Activated naive CD4-positive, alpha-beta T cell treated with anti-CD3 and anti-CD28 coated beads, Interleukin-2, amount 10 ng/mL, durations not matched to agents 7 days and 5 days (primary cell): ENCODE data around the gene NTN4.
"Not testable (repeated sequence)": the region's sequence is repeated elsewhere in the genome, so short reads cannot be mapped to it uniquely, and the experiment has no call there.

Source experiments
- CTCF ChIA-PET: fragments of 350-600 bp; sonication (Branson Sonifier 250); formaldehyde crosslinking; loops from one replicate; lab custom pipeline; 2021; ENCODE audit warnings: antibody characterized with exemption; lab: Charles Lee
- DNase-seq: peaks from one replicate; pipeline ENCODE4 v3.0.0-alpha.2; 2020
- H3K27ac Mint-ChIP-seq: one replicate; pipeline ENCODE4 v1.8.0; 2021; ENCODE audit warnings: mild to moderate bottlenecking, moderate library complexity, mixed read lengths
- H3K27me3 Mint-ChIP-seq: one replicate; pipeline ENCODE4 v1.8.0; 2021; ENCODE audit warnings: mild to moderate bottlenecking, mixed read lengths
- H3K36me3 Mint-ChIP-seq: one replicate; pipeline ENCODE4 v1.8.0; 2021; ENCODE audit warnings: mixed read lengths
- H3K4me1 Mint-ChIP-seq: one replicate; pipeline ENCODE4 v1.8.0; 2021; ENCODE audit warnings: mixed read lengths
- H3K4me3 Mint-ChIP-seq: one replicate; pipeline ENCODE4 v1.8.0; 2021; ENCODE audit warnings: mild to moderate bottlenecking, moderate library complexity, mixed read lengths
- H3K9me3 Mint-ChIP-seq: one replicate; pipeline ENCODE4 v1.8.0; 2021; ENCODE audit warnings: mixed read lengths

Gene NTN4

DNA sequence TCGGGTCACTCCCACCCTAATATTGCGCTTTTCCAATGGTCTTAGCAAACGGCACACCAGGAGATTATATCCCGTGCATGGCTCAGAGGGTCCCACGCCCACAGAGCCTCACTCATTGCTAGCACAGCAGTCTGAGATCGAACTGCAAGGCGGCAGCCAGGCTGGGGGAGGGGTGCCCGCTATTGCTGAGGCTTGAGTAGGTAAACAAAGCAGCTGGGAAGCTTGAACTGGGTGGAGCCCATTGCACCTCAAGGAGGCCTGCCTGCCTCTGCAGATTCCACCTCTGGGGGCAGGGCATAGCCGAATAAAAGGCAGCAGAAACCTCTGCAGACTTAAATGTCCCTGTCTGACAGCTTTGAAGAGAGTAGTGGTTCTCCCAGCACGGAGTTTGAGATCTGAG lies 15.1 kb downstream of the NTN4 start:
- DNase-seq, H3K27ac Mint-ChIP-seq, H3K9me3 Mint-ChIP-seq, H3K27me3 Mint-ChIP-seq, H3K4me3 Mint-ChIP-seq, CTCF ChIA-PET, H3K36me3 Mint-ChIP-seq, H3K4me1 Mint-ChIP-seq: not testable (repeated sequence)

- peaks cover 3% of the 10 kb centered on the region for H3K27me3 Mint-ChIP-seq
- no peak overlapping the region for H3K4me3 Mint-ChIP-seq
Measured at GRCh38 chr12:95774311-95775045, 16.1 kb downstream of the NTN4 start.

GRCh38 chr12:95773320-95773719 lies 17.2 kb downstream of the NTN4 start:
- no peaks in the 10 kb centered on the region for H3K4me1 Mint-ChIP-seq
- no peak for DNase-seq
- no peak overlapping the region for H3K27ac Mint-ChIP-seq
- no peaks in the 10 kb centered on the region for H3K9me3 Mint-ChIP-seq
- H3K36me3 Mint-ChIP-seq = no peaks in the 10 kb centered on the region
- CTCF ChIA-PET = no interaction called here
- no peak overlapping the region for H3K4me3 Mint-ChIP-seq
- H3K27me3 Mint-ChIP-seq = peaks cover 7% of the 10 kb centered on the region

More at GRCh38 chr12:95774311-95775045, 16.1 kb downstream of the NTN4 start:
- CTCF ChIA-PET = no interaction called here
- no peak for DNase-seq
- no peak overlapping the region for H3K27ac Mint-ChIP-seq
- H3K4me1 Mint-ChIP-seq = no peaks in the 10 kb centered on the region
- no peaks in the 10 kb centered on the region for H3K9me3 Mint-ChIP-seq
- no peaks in the 10 kb centered on the region for H3K36me3 Mint-ChIP-seq

- no peak for DNase-seq
- Mint-ChIP-seq H3K36me3 (no peaks in the 10 kb centered on the region), H3K27ac (no peak overlapping the region), H3K9me3 (no peaks in the 10 kb centered on the region), H3K27me3 (peaks cover 12% of the 10 kb centered on the region), H3K4me1 (no peaks in the 10 kb centered on the region), H3K4me3 (no peak overlapping the region)
- CTCF ChIA-PET = no interaction called here
Measured at GRCh38 chr12:95767703-95768102, 22.9 kb downstream of the NTN4 start.

DNA sequence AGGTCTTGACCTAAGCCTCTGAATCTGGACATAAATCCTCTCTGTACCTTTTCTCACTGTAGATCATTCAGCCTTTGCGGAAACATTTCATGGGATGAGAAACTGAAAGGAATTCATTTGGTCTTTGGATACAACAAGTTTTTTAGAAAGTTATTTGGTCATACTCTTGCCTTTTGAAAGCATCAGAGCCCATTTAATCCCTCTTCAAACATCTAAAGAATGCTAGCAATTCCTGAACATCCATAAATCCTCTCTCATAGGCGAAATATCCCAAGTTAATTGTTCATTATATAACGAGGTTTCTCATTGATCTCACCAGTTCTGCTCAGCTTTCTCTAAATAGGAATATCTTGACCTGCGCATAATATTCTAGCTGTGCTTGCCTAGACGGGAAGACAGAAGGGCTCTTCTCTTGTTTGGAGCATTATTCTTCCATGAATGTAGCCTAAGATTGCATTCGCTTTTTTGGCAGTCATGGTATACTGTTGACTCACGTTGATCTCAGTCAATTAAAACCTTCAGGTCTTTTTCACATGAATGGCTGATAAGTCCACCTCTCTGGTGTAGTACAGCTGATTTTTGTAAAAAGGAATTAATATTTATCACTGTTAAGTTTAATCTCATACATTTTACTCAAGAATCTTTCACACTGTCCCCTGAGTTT lies 24.1 kb downstream of the NTN4 start:
- no peaks in the 10 kb centered on the region for H3K9me3 Mint-ChIP-seq
- no peaks in the 10 kb centered on the region for H3K4me1 Mint-ChIP-seq
- CTCF ChIA-PET = no interaction called here
- H3K4me3 Mint-ChIP-seq = no peak overlapping the region
- DNase-seq = no peak
- no peaks in the 10 kb centered on the region for H3K36me3 Mint-ChIP-seq
- H3K27ac Mint-ChIP-seq = no peak overlapping the region
- peaks cover 12% of the 10 kb centered on the region for H3K27me3 Mint-ChIP-seq

DNA sequence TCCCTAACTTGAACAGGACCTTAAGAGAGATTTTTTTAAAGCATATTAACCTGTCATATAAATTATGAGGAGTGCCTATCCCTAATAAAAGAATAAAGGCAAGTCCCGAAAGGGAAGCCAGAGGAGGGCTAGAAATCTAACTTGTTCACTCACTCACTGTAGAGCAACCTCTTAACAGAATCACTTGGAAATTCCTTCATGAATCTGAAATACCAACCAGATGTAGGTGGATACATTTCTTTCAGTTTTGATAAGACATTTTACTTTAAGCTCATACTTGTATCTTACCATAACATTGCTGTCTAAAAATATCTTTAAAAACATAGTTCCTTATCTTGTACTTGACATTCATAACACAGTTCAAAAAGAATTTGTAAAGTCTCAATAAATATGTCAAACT lies 25.7 kb downstream of the NTN4 start:
- DNase-seq = no peak
- H3K9me3 Mint-ChIP-seq = no peaks in the 10 kb centered on the region
- CTCF ChIA-PET = no interaction called here
- no peak overlapping the region for H3K27ac Mint-ChIP-seq
- no peaks in the 10 kb centered on the region for H3K4me1 Mint-ChIP-seq
- no peaks in the 10 kb centered on the region for H3K36me3 Mint-ChIP-seq
- H3K4me3 Mint-ChIP-seq = no peak overlapping the region
- peaks cover 12% of the 10 kb centered on the region for H3K27me3 Mint-ChIP-seq

GRCh38 chr12:95763809-95764253 lies 26.7 kb downstream of the NTN4 start:
- H3K36me3 Mint-ChIP-seq = no peaks in the 10 kb centered on the region
- H3K9me3 Mint-ChIP-seq = no peaks in the 10 kb centered on the region
- peaks cover 8% of the 10 kb centered on the region for H3K27me3 Mint-ChIP-seq
- H3K27ac Mint-ChIP-seq = no peak overlapping the region
- H3K4me1 Mint-ChIP-seq = no peaks in the 10 kb centered on the region
- no peak overlapping the region for H3K4me3 Mint-ChIP-seq
- CTCF ChIA-PET = no interaction called here
- no peak for DNase-seq

DNA sequence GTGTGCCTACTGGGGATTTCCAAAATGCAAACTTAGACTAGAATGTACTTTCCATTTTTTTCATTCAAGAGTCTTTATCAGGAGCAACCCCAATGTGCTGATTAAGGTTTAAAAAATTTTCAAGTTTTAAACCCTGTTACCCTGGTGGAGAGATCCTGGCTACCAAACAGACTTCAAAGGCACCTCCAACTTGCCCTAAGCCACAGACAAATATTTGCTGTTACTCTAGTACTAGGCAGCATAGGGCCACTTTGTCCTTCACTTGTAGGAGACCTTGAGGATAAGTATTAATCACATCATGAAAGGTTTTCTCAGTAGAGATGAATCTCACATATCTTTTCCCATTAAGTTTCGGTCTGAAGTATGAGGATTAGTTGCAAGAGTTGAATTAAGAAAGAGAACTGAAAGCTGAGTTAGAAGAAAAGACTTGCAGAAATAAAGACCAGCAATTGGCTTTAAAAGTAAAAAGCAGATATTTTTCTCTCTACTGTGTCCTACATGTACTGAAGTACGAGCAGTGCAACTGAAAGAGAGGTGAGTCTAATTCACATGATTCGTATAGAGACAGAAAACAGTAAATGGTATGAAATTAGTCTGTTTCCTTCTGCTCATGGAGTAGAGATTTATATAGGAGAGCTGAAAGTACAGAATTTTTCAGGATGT lies 28.3 kb downstream of the NTN4 start:
- no peaks in the 10 kb centered on the region for H3K36me3 Mint-ChIP-seq
- DNase-seq = no peak
- H3K27me3 Mint-ChIP-seq = peaks cover 4% of the 10 kb centered on the region
- H3K9me3 Mint-ChIP-seq = no peaks in the 10 kb centered on the region
- CTCF ChIA-PET = no interaction called here
- no peak overlapping the region for H3K27ac Mint-ChIP-seq
- H3K4me3 Mint-ChIP-seq = no peak overlapping the region
- H3K4me1 Mint-ChIP-seq = no peaks in the 10 kb centered on the region

GRCh38 chr12:95760371-95760770 lies 30.2 kb downstream of the NTN4 start:
- CTCF ChIA-PET = no interaction called here
- no peaks in the 10 kb centered on the region for H3K27me3 Mint-ChIP-seq
- no peaks in the 10 kb centered on the region for H3K9me3 Mint-ChIP-seq
- no peak overlapping the region for H3K4me3 Mint-ChIP-seq
- H3K27ac Mint-ChIP-seq = no peak overlapping the region
- no peaks in the 10 kb centered on the region for H3K36me3 Mint-ChIP-seq
- H3K4me1 Mint-ChIP-seq = no peaks in the 10 kb centered on the region
- DNase-seq = no peak

- no peak overlapping the region for H3K4me3 Mint-ChIP-seq
- no peaks in the 10 kb centered on the region for H3K36me3 Mint-ChIP-seq
- no peaks in the 10 kb centered on the region for H3K27me3 Mint-ChIP-seq
- H3K9me3 Mint-ChIP-seq = no peaks in the 10 kb centered on the region
- H3K27ac Mint-ChIP-seq = no peak overlapping the region
- CTCF ChIA-PET = no interaction called here
- no peak for DNase-seq
- H3K4me1 Mint-ChIP-seq = no peaks in the 10 kb centered on the region
Measured at GRCh38 chr12:95759718-95760117, 30.8 kb downstream of the NTN4 start.

- no peak overlapping the region for H3K27ac Mint-ChIP-seq
- no peaks in the 10 kb centered on the region for H3K9me3 Mint-ChIP-seq
- CTCF ChIA-PET = no interaction called here
- no peaks in the 10 kb centered on the region for H3K36me3 Mint-ChIP-seq
- no peak for DNase-seq
- no peaks in the 10 kb centered on the region for H3K4me1 Mint-ChIP-seq
- no peak overlapping the region for H3K4me3 Mint-ChIP-seq
- H3K27me3 Mint-ChIP-seq = no peaks in the 10 kb centered on the region
Measured at GRCh38 chr12:95759039-95759438, 31.5 kb downstream of the NTN4 start.

GRCh38 chr12:95756362-95756761 lies 34.2 kb downstream of the NTN4 start:
- Mint-ChIP-seq H3K27me3 (no peaks in the 10 kb centered on the region), H3K36me3 (no peaks in the 10 kb centered on the region), H3K4me1 (no peaks in the 10 kb centered on the region), H3K9me3 (no peaks in the 10 kb centered on the region), H3K27ac (no peak overlapping the region), H3K4me3 (no peak overlapping the region)
- CTCF ChIA-PET = no interaction called here
- no peak for DNase-seq

DNA sequence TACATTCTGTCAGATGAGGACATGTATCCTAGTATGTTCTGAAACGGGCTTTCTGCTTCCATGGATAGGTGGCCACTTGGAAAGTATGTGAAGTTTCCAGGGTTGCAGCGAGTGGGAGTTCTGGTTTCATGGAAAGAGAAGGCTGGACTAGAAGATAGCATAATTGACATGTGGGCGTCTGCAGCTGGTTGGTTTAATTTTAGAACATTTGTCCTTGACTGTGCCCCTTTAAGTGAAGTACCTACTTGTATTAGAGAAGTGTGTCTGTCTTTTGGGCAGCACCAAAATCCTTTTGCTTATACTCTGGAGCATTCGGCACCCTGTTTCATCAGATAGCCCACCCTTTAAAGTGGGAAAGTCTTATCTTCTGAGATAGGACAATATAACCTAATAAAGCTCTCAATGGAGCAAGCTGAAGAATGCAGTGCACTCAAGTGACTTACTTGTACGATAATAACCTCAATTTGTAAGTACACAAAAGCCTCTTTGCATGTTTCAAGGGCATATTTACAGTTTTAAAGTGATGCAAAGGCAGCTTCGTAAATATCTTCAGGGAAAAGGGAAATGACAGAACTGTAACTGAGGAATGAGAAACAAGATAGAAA lies 35.2 kb downstream of the NTN4 start:
- no peak for DNase-seq
- no peaks in the 10 kb centered on the region for H3K27me3 Mint-ChIP-seq
- H3K9me3 Mint-ChIP-seq = no peaks in the 10 kb centered on the region
- H3K27ac Mint-ChIP-seq = no peak overlapping the region
- H3K4me3 Mint-ChIP-seq = no peak overlapping the region
- no peaks in the 10 kb centered on the region for H3K4me1 Mint-ChIP-seq
- CTCF ChIA-PET = no interaction called here
- no peaks in the 10 kb centered on the region for H3K36me3 Mint-ChIP-seq

DNA sequence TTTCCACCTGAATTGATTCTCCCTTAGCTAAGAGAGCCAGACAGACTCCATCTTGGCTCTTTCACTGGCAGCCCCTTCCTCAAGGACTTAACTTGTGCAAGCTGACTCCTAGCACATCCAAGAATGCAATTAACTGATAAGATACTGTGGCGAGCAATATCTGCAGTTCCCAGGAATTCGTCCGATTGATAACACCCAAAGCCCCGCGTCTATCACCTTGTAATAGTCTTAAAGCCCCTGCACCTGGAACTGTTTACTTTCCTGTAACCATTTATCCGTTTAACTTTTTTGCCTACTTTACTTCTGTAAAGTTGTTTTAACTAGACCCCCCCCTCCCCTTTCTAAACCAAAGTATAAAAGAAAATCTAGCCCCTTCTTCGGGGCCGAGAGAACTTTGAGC lies 44.5 kb downstream of the NTN4 start:
- H3K36me3 Mint-ChIP-seq, H3K4me3 Mint-ChIP-seq, H3K4me1 Mint-ChIP-seq, H3K9me3 Mint-ChIP-seq, DNase-seq, H3K27ac Mint-ChIP-seq, H3K27me3 Mint-ChIP-seq, CTCF ChIA-PET: not testable (repeated sequence)
